ENCODE measurements around the gene DLD.
"Not testable (repeated sequence)": the region's sequence is repeated elsewhere in the genome, so short reads cannot be mapped to it uniquely, and the experiment has no call there.

Gene DLD

GRCh38 chr7:107917763-107918651 lies 27.0 kb downstream of the DLD start:
- DNase-seq: no peak

- DNase-seq: no peak
Observed at GRCh38 chr7:107918948-107919347, 28.0 kb downstream of the DLD start.

- no peak for DNase-seq
Observed at GRCh38 chr7:107920048-107920772, 29.2 kb downstream of the DLD start.

- not testable (repeated sequence) for DNase-seq
Observed at GRCh38 chr7:107921826-107922225, 30.8 kb downstream of the DLD start.

- DNase-seq: no peak
Observed at GRCh38 chr7:107922886-107923285, 31.9 kb downstream of the DLD start.

- no peak for DNase-seq
Observed at GRCh38 chr7:107924841-107925504, 34.0 kb downstream of the DLD start.

GRCh38 chr7:107926481-107926880 lies 35.5 kb downstream of the DLD start:
- DNase-seq: no peak

- no peak for DNase-seq
Observed at GRCh38 chr7:107931740-107932515, 40.9 kb downstream of the DLD start.

GRCh38 chr7:107932805-107933204 lies 41.8 kb downstream of the DLD start:
- DNase-seq: no peak

GRCh38 chr7:107933386-107934013 lies 42.5 kb downstream of the DLD start:
- DNase-seq: no peak

GRCh38 chr7:107934991-107935770 lies 44.2 kb downstream of the DLD start:
- no peak for DNase-seq

- DNase-seq: no peak
Observed at GRCh38 chr7:107936312-107936711, 45.3 kb downstream of the DLD start.

GRCh38 chr7:107937531-107937930 lies 46.5 kb downstream of the DLD start:
- no peak for DNase-seq

GRCh38 chr7:107938456-107939250 lies 47.7 kb downstream of the DLD start:
- no peak for DNase-seq

- no peak for DNase-seq
Observed at GRCh38 chr7:107939573-107940489, 48.8 kb downstream of the DLD start.

- no peak for DNase-seq
Observed at GRCh38 chr7:107940951-107941350, 50.0 kb downstream of the DLD start.

GRCh38 chr7:107943018-107943417 lies 52.0 kb downstream of the DLD start:
- no peak for DNase-seq

GRCh38 chr7:107944411-107945169 lies 53.6 kb downstream of the DLD start:
- DNase-seq: no peak

GRCh38 chr7:107945332-107945731 lies 54.3 kb downstream of the DLD start:
- DNase-seq: no peak
